ENCODE measurements around the gene TXNDC12. TPM values are rescaled to one million over a fixed set of nuclear protein-coding genes. Genes with fewer than 3 reads are reported as not detected.

Gene TXNDC12
- polyA plus RNA-seq, 3 donors, result 24.3 to 125 (median 121) TPM

- Histone ChIP-seq H3K4me2 (replicated peaks; ENCODE audit: extremely low read depth, low read length, poor library complexity, severe bottlenecking) (no peak overlapping the region), H4K20me1 (ENCODE audit: insufficient read depth, low read length) (peaks cover 40% of the 10 kb centered on the region), H3K9ac (ENCODE audit: insufficient read depth, low read length, poor library complexity, severe bottlenecking) (no peak overlapping the region), H3K9me3 (replicated peaks in 1 of 2; ENCODE audit: control insufficient read depth in 1 of 2, insufficient read depth in 1 of 2, low read length in 2 of 2) (no peaks in the 10 kb centered on the region), H3K4me1 (ENCODE audit: control insufficient read depth in 1 of 2, insufficient read depth in 2 of 2, low read length in 2 of 2) (peaks cover 16 to 24% of the 10 kb centered on the region in 2 donors), H3K27me3 (ENCODE audit: control insufficient read depth in 2 of 2, insufficient read depth in 2 of 2, low read length in 2 of 2) (no peaks in the 10 kb centered on the region), H3K79me2 (ENCODE audit: insufficient read depth, low read length) (peaks cover 31% of the 10 kb centered on the region), H3K4me3 (replicated peaks in 1 of 3; ENCODE audit: low read depth in 2 of 3, low read length in 3 of 3) (no peak overlapping the region), H3K27ac (ENCODE audit: low read depth in 1 of 2, low read length in 2 of 2) (no peak overlapping the region), H3K36me3 (replicated peaks in 1 of 2; ENCODE audit: control insufficient read depth in 1 of 2, insufficient read depth in 2 of 2, low read length in 2 of 2) (peaks cover 32 to 61% of the 10 kb centered on the region in 2 donors), H2AFZ (ENCODE audit: insufficient read depth, low read depth, low read length, poor library complexity, severe bottlenecking) (no peak overlapping the region)
- peaks cover 38 to 61% of the 10 kb centered on the region in 2 donors for H3K36me3 Mint-ChIP-seq
- intact Hi-C loops (cut with micrococcal nuclease), result no loop called here
- peaks cover 27% of the 10 kb centered on the region for H3K4me1 Mint-ChIP-seq
- no peak for TF ChIP-seq CTCF (IDR thresholded peaks at IDR 0.05)
- peak overlapping the region in 1 of 7 donors; percentile 32 for H3K27ac Mint-ChIP-seq
- no CpG with 5 or more reads among the region's 1 CpG for WGBS (ENCODE audit: insufficient coverage)
- peaks cover 0 to 2% (median 0%) of the 10 kb centered on the region in 3 donors for H3K27me3 Mint-ChIP-seq (ENCODE audit: low read depth in 3 of 3)
- H3K9me3 Mint-ChIP-seq, result no peaks in the 10 kb centered on the region
- DNase-seq, result no peak
- H3K4me3 Mint-ChIP-seq, result no peak overlapping the region
Measured at GRCh38 chr1:52028328-52028727, 26.7 kb downstream of the TXNDC12 start.

- Mint-ChIP-seq H3K4me3 (no peak overlapping the region), H3K36me3 (peaks cover 53 to 78% of the 10 kb centered on the region in 2 donors), H3K27ac (peak overlapping the region in 1 of 7 donors; percentile 20), H3K4me1 (peaks cover 11% of the 10 kb centered on the region), H3K9me3 (no peaks in the 10 kb centered on the region), H3K27me3 (ENCODE audit: low read depth in 3 of 3) (no peaks in the 10 kb centered on the region)
- no CpG with 5 or more reads among the region's 2 CpGs for WGBS (ENCODE audit: insufficient coverage)
- peaks cover 50 to 81% of the 10 kb centered on the region in 2 donors for H3K36me3 ChIP-seq (replicated peaks in 1 of 2; ENCODE audit: control insufficient read depth in 1 of 2, insufficient read depth in 2 of 2, low read length in 2 of 2)
- no peaks in the 10 kb centered on the region for H3K9me3 ChIP-seq (replicated peaks in 1 of 2; ENCODE audit: control insufficient read depth in 1 of 2, insufficient read depth in 1 of 2, low read length in 2 of 2)
- peaks cover under 1 to 5% of the 10 kb centered on the region in 2 donors for H3K4me1 ChIP-seq (ENCODE audit: control insufficient read depth in 1 of 2, insufficient read depth in 2 of 2, low read length in 2 of 2)
- TF ChIP-seq CTCF (IDR thresholded peaks at IDR 0.05), result no peak
- no peak for DNase-seq
- no peaks in the 10 kb centered on the region for H3K27me3 ChIP-seq (ENCODE audit: control insufficient read depth in 2 of 2, insufficient read depth in 2 of 2, low read length in 2 of 2)
- no peak overlapping the region for H3K27ac ChIP-seq (ENCODE audit: low read depth in 1 of 2, low read length in 2 of 2)
- peaks cover 21% of the 10 kb centered on the region for H4K20me1 ChIP-seq (ENCODE audit: insufficient read depth, low read length)
- peaks cover 11% of the 10 kb centered on the region for H3K79me2 ChIP-seq (ENCODE audit: insufficient read depth, low read length)
- H3K9ac ChIP-seq (ENCODE audit: insufficient read depth, low read length, poor library complexity, severe bottlenecking), result no peak overlapping the region
- intact Hi-C loops (cut with micrococcal nuclease), result no loop called here
- H3K4me3 ChIP-seq (replicated peaks in 1 of 3; ENCODE audit: low read depth in 2 of 3, low read length in 3 of 3), result no peak overlapping the region
- no peak overlapping the region for H3K4me2 ChIP-seq (replicated peaks; ENCODE audit: extremely low read depth, low read length, poor library complexity, severe bottlenecking)
- H2AFZ ChIP-seq (ENCODE audit: insufficient read depth, low read depth, low read length, poor library complexity, severe bottlenecking), result no peak overlapping the region
Measured at GRCh38 chr1:52026278-52026677, 28.7 kb downstream of the TXNDC12 start.
